Suprapubic skin (tissue), 4 donors: ENCODE results near the gene TMEM171. TPM values are rescaled to one million over a fixed set of nuclear protein-coding genes. Genes with fewer than 3 reads are reported as not detected.

Experiments used
- DNase-seq, 2 donors: peaks; one replicate each; pipeline ENCODE4 v3.0.0-alpha.2; 2019; ENCODE audit warnings: low spot score in 2 of 2
- H3K27ac ChIP-seq: fragments of 200-600 bp; sonication (generic); one replicate; pipeline ENCODE4 v1.5.1; 2019
- H3K27me3 ChIP-seq: fragments of 200-600 bp; sonication (generic); one replicate; pipeline ENCODE4 v1.5.1; 2019
- H3K36me3 ChIP-seq: fragments of 200-600 bp; sonication (generic); one replicate; pipeline ENCODE4 v1.5.1; 2019
- H3K4me1 ChIP-seq: fragments of 200-600 bp; sonication (generic); one replicate; pipeline ENCODE4 v1.5.1; 2019
- H3K4me3 ChIP-seq: fragments of 200-600 bp; sonication (generic); one replicate; pipeline ENCODE4 v1.5.1; 2019; ENCODE audit warnings: mild to moderate bottlenecking
- H3K9me3 ChIP-seq: fragments of 200-600 bp; sonication (generic); one replicate; pipeline ENCODE4 v1.5.1; 2019
- EP300 ChIP-seq: sonication (generic); formaldehyde crosslinking; IDR thresholded peaks from one replicate; pipeline ENCODE4 v1.6.1; 2017; ENCODE audit warnings: antibody characterized with exemption
- POLR2A ChIP-seq, 2 donors: fragments of 450-650 bp; IDR thresholded peaks; one replicate each; pipeline ENCODE4 v1.6.1; 2017; ENCODE audit warnings: antibody characterized with exemption in 2 of 2, mild to moderate bottlenecking in 2 of 2, moderate library complexity in 2 of 2
- POLR2AphosphoS5 ChIP-seq, 3 donors: sonication (generic); formaldehyde crosslinking; IDR thresholded peaks; one replicate each; pipeline ENCODE4 v1.6.1; 2017; ENCODE audit warnings: antibody characterized with exemption in 3 of 3
- WGBS: methylation state at CpG from one replicate; pipeline ENCODE4 v1.1.5; 2018; 5-methylcytosine and 5-hydroxymethylcytosine counted together
- total RNA-seq, 4 donors: library from RNA; depleted of rRNA; stranded (reverse); fragments of >200 nt; gene quantifications; one replicate each; pipeline ENCODE4 v1.1.0, GENCODE V29; 2016
- TF ChIP-seq, protein P1 (sequence below), 2 donors: fragments of 200-600 bp in 1 of 2; fragments of 450-650 bp in 1 of 2; sonication (generic) in 1 of 2; IDR thresholded peaks; one replicate each; pipeline ENCODE4 v1.5.1; 2016 to 2019; ENCODE audit warnings: antibody characterized with exemption in 2 of 2, mild to moderate bottlenecking in 1 of 2, moderate library complexity in 1 of 2

Gene TMEM171
- total RNA-seq, 4 donors from 2014 or later: 1.1 to 1.7 (median 1.5) TPM; not detected in 1

DNA sequence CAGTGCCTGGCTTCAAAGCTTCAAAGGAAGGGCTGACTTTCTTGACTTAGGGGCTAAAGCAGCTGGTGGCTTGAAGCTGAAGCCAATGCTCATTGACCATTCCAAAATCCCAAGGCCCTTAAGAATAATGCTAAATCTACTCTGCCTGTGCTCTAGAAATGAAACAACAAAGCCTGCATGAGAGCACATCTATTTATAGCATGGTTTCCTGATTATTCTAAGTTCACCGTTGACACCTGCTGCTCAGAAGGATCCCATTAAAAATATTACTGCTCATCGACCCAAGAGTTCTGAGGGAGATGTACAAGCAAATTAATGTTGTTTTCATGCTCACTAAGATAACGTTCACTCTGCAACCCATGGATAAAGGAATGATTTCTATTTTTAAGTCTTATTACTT lies 59.4 kb downstream of the TMEM171 start:
- DNase-seq: no peak
- Histone ChIP-seq H3K4me3 (no peak overlapping the region), H3K9me3 (no peaks in the 10 kb centered on the region), H3K36me3 (no peaks in the 10 kb centered on the region), H3K27ac (no peak overlapping the region), H3K27me3 (peaks cover 28% of the 10 kb centered on the region), H3K4me1 (no peaks in the 10 kb centered on the region)
- WGBS: 81% methylated on average over 3 of the region's 3 CpGs
- TF ChIP-seq, protein P1, sequence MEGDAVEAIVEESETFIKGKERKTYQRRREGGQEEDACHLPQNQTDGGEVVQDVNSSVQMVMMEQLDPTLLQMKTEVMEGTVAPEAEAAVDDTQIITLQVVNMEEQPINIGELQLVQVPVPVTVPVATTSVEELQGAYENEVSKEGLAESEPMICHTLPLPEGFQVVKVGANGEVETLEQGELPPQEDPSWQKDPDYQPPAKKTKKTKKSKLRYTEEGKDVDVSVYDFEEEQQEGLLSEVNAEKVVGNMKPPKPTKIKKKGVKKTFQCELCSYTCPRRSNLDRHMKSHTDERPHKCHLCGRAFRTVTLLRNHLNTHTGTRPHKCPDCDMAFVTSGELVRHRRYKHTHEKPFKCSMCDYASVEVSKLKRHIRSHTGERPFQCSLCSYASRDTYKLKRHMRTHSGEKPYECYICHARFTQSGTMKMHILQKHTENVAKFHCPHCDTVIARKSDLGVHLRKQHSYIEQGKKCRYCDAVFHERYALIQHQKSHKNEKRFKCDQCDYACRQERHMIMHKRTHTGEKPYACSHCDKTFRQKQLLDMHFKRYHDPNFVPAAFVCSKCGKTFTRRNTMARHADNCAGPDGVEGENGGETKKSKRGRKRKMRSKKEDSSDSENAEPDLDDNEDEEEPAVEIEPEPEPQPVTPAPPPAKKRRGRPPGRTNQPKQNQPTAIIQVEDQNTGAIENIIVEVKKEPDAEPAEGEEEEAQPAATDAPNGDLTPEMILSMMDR (IDR thresholded peaks at IDR 0.05): no peak
- TF ChIP-seq EP300: no peak
- no peak for TF ChIP-seq POLR2A (IDR thresholded peaks at IDR 0.05)
- no peak for TF ChIP-seq POLR2AphosphoS5 (IDR thresholded peaks at IDR 0.05)

DNA sequence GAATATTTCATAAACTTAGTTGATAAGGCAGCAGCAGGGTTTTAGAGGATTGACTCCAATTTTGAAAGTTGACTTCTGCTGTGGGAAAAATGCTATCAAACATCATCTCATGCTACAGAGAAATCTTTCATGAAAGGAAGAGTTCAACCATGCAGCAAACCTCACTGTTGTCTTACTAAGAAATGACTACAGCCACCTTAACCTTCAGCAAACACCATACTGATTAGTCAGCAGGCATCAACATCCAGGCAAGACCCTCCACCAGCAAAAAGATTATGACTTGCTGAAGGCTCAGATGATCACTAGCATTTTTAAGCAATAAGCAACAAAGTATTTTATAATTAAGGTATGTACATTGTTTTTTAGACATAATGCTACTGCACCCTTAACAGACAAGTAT lies 60.2 kb downstream of the TMEM171 start:
- Histone ChIP-seq H3K4me1 (no peaks in the 10 kb centered on the region), H3K9me3 (no peaks in the 10 kb centered on the region), H3K4me3 (no peak overlapping the region), H3K27me3 (peaks cover 31% of the 10 kb centered on the region), H3K27ac (no peak overlapping the region), H3K36me3 (no peaks in the 10 kb centered on the region)
- no peak for TF ChIP-seq EP300
- TF ChIP-seq POLR2A (IDR thresholded peaks at IDR 0.05): no peak
- no peak for TF ChIP-seq POLR2AphosphoS5 (IDR thresholded peaks at IDR 0.05)
- TF ChIP-seq, protein P1 (IDR thresholded peaks at IDR 0.05): no peak
- DNase-seq: no peak

Other genes starting within 250 kb of the TMEM171 start
- gene FCHO2, start 164.5 kb upstream of the TMEM171 start, total RNA-seq: 10 to 100 TPM; 24.7 to 46.2 (median 34.8) TPM
- gene TMEM174, start 52.6 kb downstream of the TMEM171 start, total RNA-seq: not detected